Activated T-helper 9 cell treated with anti-CD3 and anti-CD28 coated beads, Interleukin-2, amount 50 U/mL, for 16 hours (primary cell): Measurements from ENCODE around the gene SSU72.
A peak's percentile ranks its signal among the peaks of the same experiment; 100 is the strongest.
"Not testable (repeated sequence)": the region's sequence is repeated elsewhere in the genome, so short reads cannot be mapped to it uniquely, and the experiment has no call there.

Experiments
- DNase-seq: peaks from one replicate; pipeline ENCODE4 v3.0.0-alpha.2; 2020; ENCODE audit warnings: low read depth

The SSU72 gene

DNA sequence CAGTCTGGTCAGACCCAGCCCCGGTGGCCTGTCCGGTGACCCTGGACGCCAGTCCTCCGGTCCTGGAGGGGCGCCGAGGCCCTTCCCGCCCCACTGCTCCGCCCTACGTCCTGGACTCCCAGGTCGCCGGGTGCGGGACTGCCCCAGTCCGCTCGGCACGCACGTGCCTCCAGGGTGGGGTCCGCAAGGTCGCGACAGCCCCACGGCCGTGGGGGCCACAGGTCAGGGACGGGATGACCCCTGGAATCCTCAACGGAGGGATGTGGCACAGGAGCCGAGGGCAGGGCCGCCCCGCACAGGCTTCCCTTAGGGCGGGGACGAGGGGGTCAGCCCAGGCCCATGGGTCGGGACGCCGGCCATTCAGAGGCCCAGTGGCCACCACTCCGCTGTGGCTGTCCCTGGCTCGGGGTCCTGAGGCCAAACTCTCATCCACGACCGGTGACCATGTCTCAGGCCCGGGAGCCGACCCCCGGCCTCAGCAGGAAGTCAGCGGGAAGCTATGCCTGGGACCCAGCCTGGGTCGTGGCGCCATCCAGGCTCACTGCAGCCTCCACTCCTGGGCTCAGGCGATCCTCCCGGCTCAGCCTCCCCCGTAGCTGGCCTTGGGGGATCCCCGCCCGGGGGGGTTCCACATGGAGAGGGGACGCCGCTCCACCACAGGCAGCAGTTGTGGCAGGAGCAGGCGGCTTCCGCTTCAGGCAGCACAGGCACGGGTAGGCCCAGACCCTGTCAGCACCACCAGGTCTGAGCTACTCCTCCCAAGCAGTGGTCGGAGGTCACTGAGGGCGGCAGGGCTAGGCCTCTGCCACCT, 33.6 kb downstream of the SSU72 start:
- DNase-seq, result no peak

GRCh38 chr1:1540090-1540817, 34.4 kb downstream of the SSU72 start, which contains the start of gene TMEM240:
Gene TMEM240, minus strand, starts transcription at chr1:1540624. Its CDS starts 278 bp downstream, at chr1:1540346.
- peak; percentile 29 for DNase-seq

DNA sequence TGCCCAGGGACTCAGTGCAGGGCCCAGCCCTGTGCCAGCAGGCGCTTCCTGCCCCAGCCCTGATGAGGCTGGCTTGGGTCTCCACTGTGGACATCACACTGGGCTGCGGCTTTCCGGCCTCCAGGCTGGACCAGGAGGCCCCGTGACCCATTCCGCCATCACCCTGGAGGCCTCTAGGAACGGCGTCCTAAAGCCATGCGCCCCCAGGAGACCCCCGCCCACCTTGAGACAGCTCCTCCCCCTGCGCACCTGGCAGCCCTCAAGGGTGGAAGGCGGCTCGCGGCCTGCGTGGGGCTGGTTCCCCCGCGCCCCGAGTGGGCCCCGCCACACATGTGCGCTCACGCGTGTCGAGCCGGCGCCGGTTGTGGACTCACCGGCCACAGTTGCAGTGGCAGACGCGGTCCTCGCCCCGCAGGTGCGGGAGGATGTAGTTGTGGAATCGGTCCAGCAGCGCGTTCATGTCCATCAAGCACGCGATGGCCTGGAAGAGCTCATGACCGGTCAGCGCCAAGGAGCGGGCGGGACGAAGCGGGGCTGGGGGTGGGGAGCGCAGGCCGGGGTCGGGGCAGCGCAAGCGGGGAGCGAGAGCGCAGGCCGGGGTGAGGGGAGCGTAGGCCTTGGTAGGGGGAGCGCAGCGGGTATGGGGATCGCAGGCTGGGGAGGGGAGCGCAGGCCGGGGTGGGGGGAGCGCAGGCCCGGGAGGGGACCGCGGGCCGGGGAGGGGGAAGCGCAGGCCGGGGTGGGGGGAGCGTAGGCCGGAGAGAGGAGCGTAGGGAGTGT, 35.2 kb downstream of the SSU72 start:
- DNase-seq, result no peak

DNA sequence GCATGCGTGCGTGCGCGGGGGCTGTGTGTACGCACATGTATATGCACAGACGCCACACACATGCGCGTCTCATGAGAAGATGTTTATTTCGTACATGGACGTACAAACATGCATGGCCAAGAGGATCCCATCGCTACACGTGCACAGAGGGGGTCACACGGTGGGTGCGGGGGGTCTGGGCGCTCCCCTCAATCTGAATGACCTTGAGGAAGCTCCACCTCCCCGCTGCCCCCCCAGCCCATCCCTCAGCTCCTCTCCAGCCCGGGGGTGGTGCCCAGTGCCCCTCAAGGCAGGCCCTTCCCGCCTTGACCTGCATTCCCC, 35.7 kb downstream of the SSU72 start:
- DNase-seq, result no peak

GRCh38 chr1:1538334-1538733, 36.3 kb downstream of the SSU72 start:
- no peak for DNase-seq

DNA sequence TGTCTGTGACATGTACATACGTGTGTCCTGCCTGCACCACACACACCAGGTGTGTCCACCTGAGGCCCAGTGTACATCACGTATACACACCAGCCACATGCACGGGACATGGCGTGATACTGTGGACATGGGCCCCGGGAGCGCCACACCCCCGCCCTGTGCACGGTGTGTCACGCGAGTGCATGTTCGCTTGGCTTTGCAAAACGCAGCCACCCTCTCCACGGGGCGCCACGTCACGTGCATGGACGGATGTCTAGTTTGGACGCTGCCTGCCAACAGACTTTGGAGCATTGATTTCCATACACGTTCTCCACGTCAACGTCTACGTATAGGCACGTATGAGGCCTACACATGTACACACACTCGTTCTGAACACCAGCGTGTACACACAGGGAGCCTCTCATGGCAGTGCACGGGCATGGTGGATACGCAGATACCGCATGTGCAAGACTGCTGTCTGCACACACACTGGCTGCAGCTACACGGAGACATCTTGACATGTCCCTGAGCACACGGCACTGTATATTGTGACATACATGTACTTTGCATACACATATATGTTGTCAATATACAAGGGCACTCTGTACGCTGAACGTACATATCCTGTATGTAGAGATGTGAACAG, 36.9 kb downstream of the SSU72 start:
- no peak for DNase-seq

- no peak for DNase-seq
Measured at GRCh38 chr1:1536938-1537546, 37.6 kb downstream of the SSU72 start.

GRCh38 chr1:1536019-1536937, 38.4 kb downstream of the SSU72 start:
- DNase-seq, result no peak

DNA sequence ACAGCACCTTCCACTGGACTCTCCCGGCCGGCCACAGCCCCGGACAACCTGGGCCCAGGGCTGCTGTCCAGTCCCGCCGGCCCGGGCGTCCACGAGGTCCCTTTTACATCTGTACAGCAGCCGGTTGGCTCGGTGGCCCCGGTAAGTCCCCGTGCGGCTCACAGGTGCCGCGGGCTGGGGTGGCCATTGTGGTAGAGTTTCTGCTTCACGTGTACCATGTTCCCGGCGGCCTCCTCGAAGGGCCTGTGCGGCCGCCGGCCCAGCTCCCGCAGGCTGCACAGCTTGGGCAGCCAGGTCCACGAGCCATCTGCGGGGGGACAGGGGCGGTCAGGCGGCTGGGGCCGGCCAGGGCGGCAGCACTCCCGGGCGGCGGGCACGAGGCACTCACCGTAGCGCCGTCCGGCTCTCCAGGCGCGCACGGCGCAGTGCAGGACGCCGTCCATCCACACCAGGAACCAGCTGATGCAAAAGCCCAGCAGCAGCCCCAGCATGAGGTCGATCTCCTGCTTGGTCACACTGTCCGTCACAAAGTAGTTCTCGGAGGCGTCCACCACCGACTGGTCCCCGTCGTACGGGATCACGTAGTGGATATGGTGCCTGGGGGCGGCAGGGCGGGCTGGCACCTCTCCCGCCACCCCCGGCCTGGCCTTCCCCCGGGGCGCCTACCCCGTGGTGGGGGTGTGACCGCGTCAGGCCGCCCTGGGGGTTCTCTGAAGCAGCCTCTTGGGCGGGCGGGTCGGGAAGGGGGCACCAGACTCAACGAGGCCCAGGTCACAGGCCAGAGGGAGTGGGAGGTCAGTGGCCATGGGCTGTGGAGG, 39.3 kb downstream of the SSU72 start:
- DNase-seq, result no peak

DNA sequence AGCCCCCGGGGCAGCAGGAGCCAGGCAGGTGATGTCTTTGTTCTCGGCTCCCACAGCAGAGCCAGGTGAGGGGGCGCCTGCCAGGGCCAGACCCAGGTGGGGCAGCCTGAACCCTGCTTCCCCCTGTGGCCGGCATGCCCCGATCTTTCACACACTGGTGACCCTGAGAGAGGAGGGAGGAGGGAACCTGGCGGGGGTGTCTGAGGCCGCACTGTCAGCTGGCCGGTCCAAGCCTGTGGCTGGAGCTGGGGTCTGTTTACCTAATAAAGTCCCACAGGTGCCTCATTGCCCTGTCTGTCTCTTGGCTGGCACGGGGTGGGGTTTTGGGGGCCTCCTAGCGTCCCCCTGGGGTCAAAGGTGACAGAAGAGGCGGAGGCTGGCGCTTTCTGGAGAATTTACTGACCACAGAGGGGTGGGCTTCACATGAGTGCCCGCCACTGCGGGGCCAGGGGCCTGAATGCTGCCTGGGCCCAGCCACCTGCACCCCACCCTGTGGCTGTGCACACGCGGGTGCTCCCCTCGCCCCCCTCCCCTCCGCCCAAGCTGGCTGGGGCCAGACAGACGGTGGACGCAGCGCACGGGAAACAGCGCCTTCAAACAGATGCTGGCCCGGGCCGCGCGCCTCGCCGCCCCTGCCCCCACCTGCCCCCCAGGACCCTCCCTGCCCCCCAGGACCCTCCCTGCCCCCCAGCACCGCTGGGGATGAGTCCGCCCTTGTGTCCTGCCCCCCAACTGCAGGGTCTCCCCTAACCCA, 40.1 kb downstream of the SSU72 start:
- no peak for DNase-seq

DNA sequence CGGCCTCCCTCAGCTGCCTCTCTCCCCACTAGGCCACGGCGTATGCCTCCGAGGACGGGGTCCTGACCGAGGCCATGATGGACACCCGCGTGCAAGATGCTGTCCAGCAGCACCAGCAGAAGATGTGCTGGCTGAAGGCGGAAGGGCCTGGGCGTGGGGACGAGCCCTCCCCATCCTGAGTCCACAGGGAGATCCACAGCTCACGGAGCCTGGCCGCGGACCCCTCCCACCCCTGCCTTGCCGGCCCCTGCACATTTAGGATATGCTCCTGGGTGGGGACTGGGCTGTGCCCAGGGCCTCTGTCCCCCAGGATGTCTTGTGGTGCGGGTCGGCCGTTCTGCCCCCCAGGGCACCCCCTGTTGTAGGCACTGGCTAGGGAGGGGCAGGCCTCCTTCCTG, 40.8 kb downstream of the SSU72 start:
- DNase-seq, result not testable (repeated sequence)

DNA sequence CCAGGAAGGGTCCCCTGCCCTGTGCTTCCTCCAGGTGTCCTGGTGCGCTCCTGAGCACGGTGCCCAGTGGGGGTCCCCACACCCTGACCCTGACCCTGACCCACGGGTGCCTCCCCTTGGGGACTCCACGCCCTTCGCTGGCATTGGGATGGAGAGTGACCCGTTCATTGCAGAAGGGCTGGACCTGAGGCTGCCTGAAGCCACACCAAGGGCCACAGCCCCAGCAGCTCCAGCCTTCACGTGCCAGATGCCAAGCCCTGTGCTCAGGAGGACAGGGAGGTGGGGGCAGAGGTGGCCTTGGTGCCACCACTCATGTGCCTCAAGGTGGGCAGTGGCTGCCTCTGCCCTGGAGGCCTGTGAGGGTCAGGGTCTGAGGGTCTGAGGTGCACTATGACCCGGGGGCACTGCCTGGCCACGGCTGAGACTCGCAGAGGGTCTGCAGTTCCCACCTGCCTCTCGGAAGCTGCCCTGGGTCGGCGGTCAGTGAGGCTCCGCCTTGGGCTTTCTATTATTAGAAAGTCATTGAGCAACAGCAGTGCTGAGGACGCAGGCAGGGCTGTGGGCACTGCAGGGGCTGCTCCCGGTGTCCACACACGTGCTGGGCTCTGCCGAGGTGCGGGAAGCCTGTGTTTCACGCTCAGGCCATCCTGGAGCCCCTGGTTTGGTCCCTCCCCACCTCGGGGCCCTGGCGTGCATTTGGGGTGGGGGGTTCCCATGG, 41.3 kb downstream of the SSU72 start:
- DNase-seq, result not testable (repeated sequence)

DNA sequence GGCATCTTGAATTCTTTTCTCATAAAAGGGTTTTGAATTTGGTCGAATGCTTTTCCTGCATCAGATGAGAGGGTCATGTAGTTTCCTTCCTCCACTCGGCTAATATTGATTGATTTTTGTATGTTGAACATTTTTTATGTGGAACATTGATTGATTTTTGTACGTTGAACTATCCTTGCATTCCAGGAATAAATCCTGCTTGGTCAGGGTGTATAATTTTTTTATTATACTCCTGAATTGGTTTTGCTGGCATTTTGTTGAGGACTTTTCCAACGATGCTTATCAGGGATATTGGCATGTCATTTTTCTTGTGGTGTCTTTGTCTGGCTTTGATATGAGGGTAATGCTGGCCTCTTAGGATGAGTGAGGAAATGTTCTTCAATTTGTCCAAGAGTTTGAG, 42.7 kb downstream of the SSU72 start:
- no peak for DNase-seq

GRCh38 chr1:1529936-1530335, 44.7 kb downstream of the SSU72 start:
- no peak for DNase-seq

DNA sequence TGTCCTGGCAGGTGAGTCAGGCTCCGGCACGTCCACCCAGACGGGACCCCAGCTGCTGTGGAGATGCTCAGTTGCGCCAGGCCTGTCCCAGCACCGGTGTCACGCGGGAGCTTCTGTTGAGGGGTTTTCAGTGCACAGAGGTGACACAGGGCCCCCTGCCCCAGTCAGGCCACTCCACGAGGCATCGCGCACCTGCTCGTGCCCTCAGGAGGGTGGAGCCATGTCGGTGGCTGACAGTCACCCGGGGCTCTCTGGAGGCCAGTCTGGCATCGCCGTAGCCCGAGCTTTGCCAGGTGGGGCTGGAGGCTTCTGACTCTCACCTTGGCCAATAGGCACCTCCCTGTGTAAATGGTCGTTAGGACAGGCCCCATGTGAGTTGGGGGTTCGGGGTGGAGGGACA, 45.3 kb downstream of the SSU72 start:
- DNase-seq, result no peak

- no peak for DNase-seq
Measured at GRCh38 chr1:1528301-1529267, 46.1 kb downstream of the SSU72 start.

GRCh38 chr1:1527092-1527816, 47.4 kb downstream of the SSU72 start:
- no peak for DNase-seq
